Measurements from ENCODE around the gene SPRTN. TPM values are rescaled to one million over a fixed set of nuclear protein-coding genes. Genes with fewer than 3 reads are reported as not detected.
A peak's percentile ranks its signal among the peaks of the same experiment; 100 is the strongest.

SPRTN gene
- total and polyA plus RNA-seq, 2 donors (not counting 3 experiments of a cell fraction or from before 2014, with no cell fraction given) = 15.4 to 16.1 TPM

GRCh38 chr1:231315887-231316286 is 22.2 kb upstream of the SPRTN start:
- Histone ChIP-seq H2AFZ (ENCODE audit: low read depth, low read length) (no peak overlapping the region), H3K4me2 (ENCODE audit: insufficient read depth, low read length) (no peak overlapping the region), H3K27me3 (ENCODE audit: control insufficient read depth in 2 of 2, insufficient read depth in 2 of 2, low read length in 2 of 2) (no peaks in the 10 kb centered on the region), H3K27ac (ENCODE audit: insufficient read depth, low read depth, low read length) (no peak overlapping the region), H3K9me1 (replicated peaks; ENCODE audit: control insufficient read depth, extremely low read depth, insufficient read depth, low read length) (no peaks in the 10 kb centered on the region), H4K20me1 (replicated peaks; ENCODE audit: control insufficient read depth, extremely low read depth, insufficient read depth, low read length) (no peaks in the 10 kb centered on the region), H3K4me3 (replicated peaks in 1 of 3; ENCODE audit: insufficient read depth in 1 of 3, low read depth in 1 of 3, low read length in 3 of 3) (no peak overlapping the region), H3K9me3 (replicated peaks; ENCODE audit: control insufficient read depth, insufficient read depth, low read length) (no peaks in the 10 kb centered on the region), H3K4me1 (ENCODE audit: control insufficient read depth, extremely low read depth, insufficient read depth, low read length) (no peaks in the 10 kb centered on the region), H3K36me3 (ENCODE audit: control insufficient read depth in 2 of 2, extremely low read depth in 1 of 2, insufficient read depth in 2 of 2, low read length in 2 of 2) (no peaks in the 10 kb centered on the region), H3K79me2 (ENCODE audit: control insufficient read depth, insufficient read depth, low read length) (no peaks in the 10 kb centered on the region), H3K9ac (replicated peaks; ENCODE audit: extremely low read depth, insufficient read depth, low read length) (no peak overlapping the region)
- POLR2A ChIA-PET = interaction anchor here (0.6 kb wide), 1 partner anchor 22 kb away, joined by 3 read pairs; the partner anchor contains the start of gene EXOC8
- FAIRE-seq (peak; percentile 64), DNase-seq (ENCODE audit: low read depth, low spot score) (peak; percentile 59)
- CTCF ChIA-PET = interaction anchor here (0.8 to 2.2 kb wide), 14 partner anchors 10 to 1838 kb away, joined by 3 to 11 read pairs (median 4); partner anchors contain the start of genes EXOC8 and SPRTN
- intact Hi-C loops (cut with micrococcal nuclease) = loop anchor here (1.0 to 5.0 kb wide), 6 partner anchors 21 to 288 kb away; partner anchors contain the start of genes EXOC8 and GNPAT
- dilution Hi-C loops (cut with MboI; ENCODE audit: extremely low pct_ligation_motif_present, low sequenced_read_pairs) = no loop called here
- TF ChIP-seq CTCF (IDR thresholded peaks at IDR 0.05; ENCODE audit: extremely low read depth in 1 of 2, insufficient read depth in 1 of 2, low read depth in 1 of 2, low read length in 2 of 2) (peak; percentile 70 to 83), EZH2 (IDR thresholded peaks at IDR 0.05; ENCODE audit: borderline replicate concordance, low read depth, low read length, severe bottlenecking) (no peak)
- BruUV-seq (replicated peaks) = no TSS peak

GRCh38 chr1:231317306-231318014 is 20.6 kb upstream of the SPRTN start:
- intact Hi-C loops (cut with micrococcal nuclease) (loop anchor here (2.0 to 5.0 kb wide), 2 partner anchors 19 to 75 kb away; partner anchors contain the start of genes EXOC8 and GNPAT), dilution Hi-C loops (cut with MboI; ENCODE audit: extremely low pct_ligation_motif_present, low sequenced_read_pairs) (no loop called here)
- H4K20me1 ChIP-seq (replicated peaks; ENCODE audit: control insufficient read depth, extremely low read depth, insufficient read depth, low read length) = no peaks in the 10 kb centered on the region
- BruUV-seq (replicated peaks) = no TSS peak
- no peaks in the 10 kb centered on the region for H3K27me3 ChIP-seq (ENCODE audit: control insufficient read depth in 2 of 2, insufficient read depth in 2 of 2, low read length in 2 of 2)
- H3K4me2 ChIP-seq (ENCODE audit: insufficient read depth, low read length) = no peak overlapping the region
- no peaks in the 10 kb centered on the region for H3K9me1 ChIP-seq (replicated peaks; ENCODE audit: control insufficient read depth, extremely low read depth, insufficient read depth, low read length)
- no peak overlapping the region for H3K4me3 ChIP-seq (replicated peaks in 1 of 3; ENCODE audit: insufficient read depth in 1 of 3, low read depth in 1 of 3, low read length in 3 of 3)
- H3K79me2 ChIP-seq (ENCODE audit: control insufficient read depth, insufficient read depth, low read length) = no peaks in the 10 kb centered on the region
- FAIRE-seq = no peak
- H3K27ac ChIP-seq (ENCODE audit: insufficient read depth, low read depth, low read length) = no peak overlapping the region
- POLR2A ChIA-PET = no interaction called here
- H3K9me3 ChIP-seq (replicated peaks; ENCODE audit: control insufficient read depth, insufficient read depth, low read length) = no peaks in the 10 kb centered on the region
- no peak for DNase-seq (ENCODE audit: low read depth, low spot score)
- TF ChIP-seq JUN (IDR thresholded peaks at IDR 0.05; ENCODE audit: borderline replicate concordance, insufficient read depth, insufficient read length, low read depth) = no peak
- no peak for TF ChIP-seq MYC (IDR thresholded peaks at IDR 0.05; ENCODE audit: low read depth, low read length)
- no peak for TF ChIP-seq EZH2 (IDR thresholded peaks at IDR 0.05; ENCODE audit: borderline replicate concordance, low read depth, low read length, severe bottlenecking)
- no peak for TF ChIP-seq POLR2AphosphoS5 (IDR thresholded peaks at IDR 0.05; ENCODE audit: insufficient read depth, low read depth, low read length)
- TF ChIP-seq FOS (IDR thresholded peaks at IDR 0.05; ENCODE audit: borderline replicate concordance, insufficient read depth, low read length) = no peak
- no peak for TF ChIP-seq CTCF (IDR thresholded peaks at IDR 0.05; ENCODE audit: extremely low read depth in 1 of 2, insufficient read depth in 1 of 2, low read depth in 1 of 2, low read length in 2 of 2)
- TF ChIP-seq MAX (IDR thresholded peaks at IDR 0.05; ENCODE audit: insufficient read depth, insufficient read length) = no peak
- no peak for TF ChIP-seq GATA2 (IDR thresholded peaks at IDR 0.05; ENCODE audit: insufficient read depth, insufficient read length, low read depth, low read length)
- no peak for TF ChIP-seq POLR2A (IDR thresholded peaks at IDR 0.05; ENCODE audit: low read depth, low read length)
- CTCF ChIA-PET = interaction anchor here (0.6 to 2.0 kb wide), 5 partner anchors 16 to 285 kb away, joined by 3 to 5 read pairs (median 4); no protein-coding TSS in a partner anchor
- no peaks in the 10 kb centered on the region for H3K36me3 ChIP-seq (ENCODE audit: control insufficient read depth in 2 of 2, extremely low read depth in 1 of 2, insufficient read depth in 2 of 2, low read length in 2 of 2)
- H2AFZ ChIP-seq (ENCODE audit: low read depth, low read length) = no peak overlapping the region
- H3K9ac ChIP-seq (replicated peaks; ENCODE audit: extremely low read depth, insufficient read depth, low read length) = no peak overlapping the region
- H3K4me1 ChIP-seq (ENCODE audit: control insufficient read depth, extremely low read depth, insufficient read depth, low read length) = no peaks in the 10 kb centered on the region
